ENCODE measurements around the gene ZNF619.
"Not testable (repeated sequence)": the region's sequence is repeated elsewhere in the genome, so short reads cannot be mapped to it uniquely, and the experiment has no call there.

ZNF619 gene

GRCh38 chr3:40476478-40477470 lies at the start of gene ZNF619:
Gene ZNF619 (plus strand): TSS chr3:40477122. CDS start chr3:40477980, 858 bp downstream.
- DNase-seq = peak; percentile 55

DNA sequence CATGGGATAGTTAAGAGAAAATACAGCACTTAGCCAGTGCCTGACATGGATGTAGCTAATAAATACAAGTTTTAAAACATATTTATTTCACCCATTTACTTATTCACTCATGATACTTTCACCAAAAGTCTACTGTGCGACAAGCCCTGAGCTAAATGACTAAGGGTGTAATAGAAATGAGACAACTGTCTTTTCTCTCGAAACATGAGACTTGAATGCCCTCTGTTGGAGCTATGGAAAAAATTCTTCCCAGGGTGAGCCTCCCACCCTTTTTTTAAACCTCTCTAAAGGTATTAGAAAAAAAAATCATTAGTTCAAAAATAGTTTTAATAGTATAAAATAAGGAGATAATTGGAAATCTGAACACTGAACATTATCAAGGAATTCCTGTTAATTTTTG lies 44.1 kb upstream of the ZNF619 start:
- DNase-seq = no peak

- DNase-seq = no peak
Observed at GRCh38 chr3:40437889-40438288, 39.0 kb upstream of the ZNF619 start.

GRCh38 chr3:40445062-40445461 lies 31.9 kb upstream of the ZNF619 start:
- DNase-seq = no peak

DNA sequence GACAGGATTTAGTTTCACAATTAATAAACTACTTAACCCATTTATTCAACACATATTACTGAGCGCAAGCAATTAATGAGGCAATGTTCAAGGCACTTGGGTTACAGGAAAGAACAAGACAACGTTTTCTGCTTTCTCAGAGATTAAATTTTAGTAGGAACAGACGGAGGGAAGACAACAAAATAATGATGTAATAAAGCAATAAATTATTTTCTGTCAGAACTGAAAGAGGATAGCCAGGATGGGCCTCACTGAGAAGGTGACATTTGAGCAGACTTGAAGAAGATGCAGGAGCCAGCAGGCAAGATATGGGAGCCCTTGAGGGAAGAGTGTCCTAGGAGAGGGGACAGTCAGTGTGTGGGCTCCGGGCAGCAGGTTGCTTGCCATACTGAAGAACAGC lies 31.0 kb upstream of the ZNF619 start:
- no peak for DNase-seq

DNA sequence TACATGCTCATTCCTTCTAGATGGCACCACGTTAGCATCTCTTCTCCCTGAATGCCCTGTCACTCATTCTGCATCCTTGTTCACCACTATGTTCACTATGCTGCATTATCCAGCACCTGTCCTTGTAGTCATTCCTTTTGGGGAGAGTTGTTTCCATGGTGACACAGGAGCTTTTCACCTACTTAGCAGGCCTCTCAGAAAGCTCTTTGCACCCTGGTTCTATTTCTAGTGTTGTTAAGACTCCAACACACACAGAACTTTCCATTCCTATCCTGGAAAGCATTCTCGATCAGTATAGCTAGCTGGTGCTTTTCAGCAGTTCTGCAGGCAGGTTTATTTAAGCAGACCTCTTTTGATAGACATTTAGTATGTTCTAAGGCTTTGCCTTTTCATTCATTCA lies 26.5 kb upstream of the ZNF619 start:
- no peak for DNase-seq

DNA sequence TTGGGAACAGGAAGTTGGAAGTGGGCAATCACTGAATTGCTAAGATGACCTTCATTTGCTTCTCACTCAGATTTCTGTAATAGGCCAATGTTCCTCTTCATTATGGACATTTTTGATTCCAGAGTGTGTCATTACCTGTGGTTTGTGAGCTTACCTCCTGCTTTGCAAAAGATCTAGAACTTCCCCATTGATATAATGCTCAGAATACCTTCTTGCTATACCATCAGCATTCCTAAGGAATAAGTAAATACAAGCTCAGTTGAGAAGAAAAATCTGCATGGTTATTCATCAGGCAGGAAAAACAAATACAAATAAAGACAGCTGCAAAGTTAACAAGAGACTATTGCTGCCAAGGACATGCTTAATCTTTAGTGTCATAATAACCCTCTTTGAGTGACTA lies 25.4 kb upstream of the ZNF619 start:
- no peak for DNase-seq

DNA sequence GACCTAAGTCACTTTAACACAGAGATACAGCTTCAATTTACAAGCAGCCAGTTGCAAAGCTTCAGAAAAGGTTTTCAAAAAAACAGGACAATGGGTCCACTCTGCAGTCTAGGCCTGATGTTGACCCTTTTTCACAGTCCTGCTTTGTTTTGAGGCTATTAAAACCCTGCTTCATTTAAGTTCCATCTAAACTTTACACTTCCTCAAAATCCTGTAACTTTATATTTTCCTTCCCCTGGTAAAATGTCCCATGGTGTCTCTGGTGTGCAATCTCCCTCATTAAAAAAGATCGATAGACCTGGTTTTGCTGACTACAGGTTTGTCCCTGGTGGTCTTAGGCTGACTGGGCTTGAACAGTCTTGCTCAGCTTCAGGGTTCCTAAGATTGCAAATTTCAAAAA lies 24.9 kb upstream of the ZNF619 start:
- DNase-seq = no peak

DNA sequence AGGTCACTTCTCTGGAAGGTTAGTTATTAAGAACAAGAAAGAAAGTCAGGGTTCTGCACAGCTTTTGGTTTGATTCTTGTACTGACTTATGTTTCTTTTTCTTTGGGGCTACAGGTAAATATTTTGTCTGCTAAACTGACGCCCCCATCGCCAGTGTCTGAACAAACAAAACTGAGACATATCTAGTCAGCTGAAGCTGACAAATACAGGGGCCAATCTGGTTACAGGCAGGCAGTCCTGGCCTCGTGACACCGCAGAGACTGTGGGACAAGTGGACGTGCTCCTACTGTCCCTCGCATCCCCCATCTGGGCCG lies 24.4 kb upstream of the ZNF619 start:
- DNase-seq = no peak

DNA sequence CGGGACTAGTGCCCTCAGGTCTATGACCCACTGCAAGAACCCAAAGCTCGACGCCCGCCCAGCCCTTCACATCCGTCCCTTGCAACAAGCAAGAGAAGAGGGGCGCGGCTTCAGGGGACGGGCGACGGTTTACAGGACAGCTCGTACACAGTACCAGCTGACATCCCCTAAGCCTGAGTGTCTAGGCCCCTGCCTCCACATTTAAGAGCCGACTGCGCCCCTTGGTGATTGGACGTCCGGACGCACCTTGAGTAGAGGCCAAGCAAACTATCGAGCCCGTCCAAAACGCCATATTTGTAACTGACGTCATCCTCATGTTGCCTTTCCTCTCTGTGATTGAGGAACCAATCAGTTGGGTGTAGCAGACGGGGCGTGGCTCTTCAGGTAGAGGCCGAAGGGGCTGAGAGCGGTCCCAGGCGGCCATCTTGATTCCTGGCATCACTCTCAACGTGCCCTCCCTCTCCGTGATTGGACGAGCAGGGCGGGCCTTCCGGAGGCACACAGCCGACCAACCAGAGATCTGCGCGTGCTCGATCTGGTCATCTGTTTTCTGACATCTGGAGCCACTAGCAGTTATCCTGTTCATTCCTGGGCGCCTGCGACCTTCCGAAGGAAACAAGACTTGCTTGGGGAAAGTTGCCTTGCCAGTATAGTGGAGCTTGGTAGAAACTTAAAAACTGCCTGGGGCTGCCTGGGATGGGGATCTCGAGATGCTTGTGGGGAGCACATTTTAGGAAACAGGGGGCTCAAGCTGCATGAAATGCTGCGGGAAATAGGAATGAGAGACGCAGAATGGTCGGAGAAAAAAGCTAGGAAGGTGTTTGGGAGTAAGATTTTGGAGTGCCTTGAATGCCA lies 23.8 kb upstream of the ZNF619 start:
- peak; percentile 99 for DNase-seq

DNA sequence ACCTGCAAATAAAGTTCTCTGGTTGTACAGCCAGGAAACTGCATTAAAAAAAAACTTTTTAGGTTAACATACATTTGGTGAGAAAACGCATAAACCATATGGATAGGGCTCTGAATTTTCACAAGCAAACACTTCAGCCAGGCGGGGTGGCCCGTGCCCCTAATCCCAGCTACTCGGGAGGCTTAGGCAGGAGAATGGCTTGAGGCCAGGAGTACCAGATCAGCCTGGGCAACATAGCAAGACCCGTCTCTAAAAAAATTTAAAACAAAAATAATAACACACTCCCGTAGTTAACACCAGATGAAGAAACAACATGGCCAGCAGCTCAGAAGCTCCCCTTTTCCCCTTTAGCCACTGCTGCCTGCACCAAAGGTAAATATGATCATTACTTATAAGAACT lies 23.0 kb upstream of the ZNF619 start:
- no peak for DNase-seq

GRCh38 chr3:40455328-40455727 lies 21.6 kb upstream of the ZNF619 start:
- no peak for DNase-seq

- no peak for DNase-seq
Observed at GRCh38 chr3:40456279-40456939, 20.5 kb upstream of the ZNF619 start.

GRCh38 chr3:40456940-40457823 lies 19.7 kb upstream of the ZNF619 start, which contains the start of gene RPL14:
Gene RPL14 (plus strand): TSS chr3:40457339. CDS start chr3:40457472, 133 bp downstream.
- DNase-seq = peak; percentile 96

DNA sequence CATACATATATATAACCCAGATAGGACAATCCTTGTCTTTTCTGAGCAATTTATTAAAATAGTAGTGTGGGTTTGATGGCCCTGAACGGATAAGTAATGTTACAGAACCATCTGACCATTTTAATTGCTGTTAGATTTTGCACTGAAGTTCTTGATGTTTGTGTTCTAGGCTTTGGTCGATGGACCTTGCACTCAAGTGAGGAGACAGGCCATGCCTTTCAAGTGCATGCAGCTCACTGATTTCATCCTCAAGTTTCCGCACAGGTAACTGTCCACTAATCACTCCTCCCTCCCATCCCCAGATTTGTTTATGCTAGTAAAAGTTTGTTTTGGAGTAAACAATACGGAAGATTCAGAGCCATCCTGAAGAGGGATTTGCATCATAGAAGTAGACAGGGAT lies 18.4 kb upstream of the ZNF619 start:
- DNase-seq = no peak

GRCh38 chr3:40460481-40460880 lies 16.4 kb upstream of the ZNF619 start:
- DNase-seq = not testable (repeated sequence)

DNA sequence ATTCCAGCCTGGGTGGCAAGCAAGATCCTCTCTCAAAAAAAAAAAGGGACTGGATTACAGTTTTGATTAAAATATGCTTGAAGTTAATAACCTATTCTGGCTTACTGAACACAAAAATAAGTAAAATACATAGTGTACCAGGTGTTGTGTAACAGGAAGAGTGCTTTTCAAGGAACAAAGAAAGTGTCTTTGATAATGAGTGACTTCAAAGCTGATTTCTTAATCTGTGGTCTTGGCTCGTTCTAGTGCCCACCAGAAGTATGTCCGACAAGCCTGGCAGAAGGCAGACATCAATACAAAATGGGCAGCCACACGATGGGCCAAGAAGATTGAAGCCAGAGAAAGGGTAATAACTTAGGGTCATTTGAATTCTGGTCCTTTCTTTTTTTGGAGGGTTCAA lies 15.8 kb upstream of the ZNF619 start:
- no peak for DNase-seq

DNA sequence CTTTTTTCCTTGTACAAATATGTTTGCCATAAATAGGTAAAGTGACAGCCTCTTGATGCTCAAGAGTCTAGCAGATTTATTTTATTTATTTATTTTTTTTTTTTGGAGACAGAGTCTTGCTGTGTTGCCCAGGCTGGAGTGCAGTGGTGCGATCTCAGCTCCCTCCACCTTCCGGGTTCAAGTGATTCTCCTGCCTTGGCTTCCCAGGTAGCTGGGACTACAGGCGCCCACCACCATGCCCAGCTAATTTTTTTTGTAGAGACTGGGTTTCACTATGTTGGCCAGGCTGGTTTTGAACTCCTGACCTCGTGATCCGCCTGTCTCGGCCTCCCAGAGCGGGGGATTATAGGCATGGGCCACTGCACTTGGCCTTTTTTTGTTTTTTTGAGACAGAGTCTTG lies 14.1 kb upstream of the ZNF619 start:
- not testable (repeated sequence) for DNase-seq

DNA sequence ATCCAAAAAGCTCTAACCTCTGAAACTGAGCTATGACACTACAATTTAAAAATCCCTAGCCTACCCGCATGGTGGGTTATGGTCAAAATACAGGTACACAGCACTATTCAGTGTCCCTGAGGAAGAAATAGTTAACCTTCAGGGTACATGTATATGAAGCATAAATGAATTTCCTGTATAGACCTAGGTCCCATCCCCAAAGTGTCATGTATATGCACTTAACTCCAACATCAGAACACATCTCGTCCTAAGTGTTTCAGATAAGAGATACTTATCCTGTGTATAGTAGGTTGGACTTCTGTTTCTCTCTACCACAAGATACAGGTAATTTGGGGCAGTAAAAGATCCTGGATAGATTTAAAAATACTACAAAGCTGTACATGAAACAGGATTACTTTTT lies 13.3 kb upstream of the ZNF619 start:
- no peak for DNase-seq

DNA sequence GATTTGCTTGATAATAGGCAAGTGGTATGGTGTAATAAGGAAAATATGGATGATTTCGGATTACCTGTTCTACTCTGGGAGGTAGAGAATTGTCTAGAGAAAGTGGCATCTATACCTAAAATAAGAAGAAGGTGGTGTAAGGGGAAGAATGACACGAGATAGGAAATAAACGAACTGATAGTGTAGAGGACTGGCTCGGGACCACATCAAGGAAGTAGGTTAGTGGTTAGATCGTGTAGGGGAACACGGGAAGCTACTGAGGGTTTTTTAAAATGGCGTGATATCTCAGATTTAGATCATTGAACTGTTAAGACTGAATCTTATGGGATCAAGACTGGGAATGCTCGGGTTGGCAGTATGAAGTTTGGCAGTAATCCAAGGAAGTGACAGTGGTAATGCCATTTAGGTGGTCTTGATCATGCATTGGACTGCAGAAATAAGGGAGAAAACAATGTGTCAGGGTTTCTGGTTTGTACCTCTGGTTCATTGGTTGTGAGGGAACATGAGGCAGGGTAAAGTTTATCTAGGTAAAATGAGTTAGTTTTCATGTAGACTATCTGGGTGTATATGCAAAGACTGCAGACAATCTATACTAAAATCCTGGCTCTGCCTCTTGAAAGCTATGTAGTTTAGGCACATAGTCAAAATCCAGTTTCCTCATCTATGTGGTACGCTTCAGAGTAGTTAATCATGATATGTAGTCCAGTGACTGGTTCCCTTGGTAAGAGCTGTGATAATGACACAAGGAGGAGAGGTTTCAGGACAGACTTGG lies 12.4 kb upstream of the ZNF619 start:
- no peak for DNase-seq

GRCh38 chr3:40465111-40465407 lies 11.9 kb upstream of the ZNF619 start:
- DNase-seq = no peak

GRCh38 chr3:40465456-40465855 lies 11.5 kb upstream of the ZNF619 start:
- no peak for DNase-seq
